HepG2 (cell line): ENCODE results near the gene NUDT1. TPM values are rescaled to one million over a fixed set of nuclear protein-coding genes. Genes with fewer than 3 reads are reported as not detected.

ENCODE experiments used
- ATAC-seq: fragments of 200-7000 bp; cut with Tn5 transposase; 3 replicates; pipeline ENCODE4 v1.9.1; 2020; ENCODE audit warnings: mild to moderate bottlenecking, moderate library complexity
- BruUV-seq: library from RNA; stranded (reverse); fragments of 400-500 nt; replicated peaks from 2 replicates; lab custom pipeline; 2021; lab: Mats Ljungman, UMichigan
- CTCF ChIA-PET: fragments of 300-600 bp; formaldehyde crosslinking; extraction: SDS; loops from one replicate; lab custom pipeline; 2021; ENCODE audit warnings: low total read pairs, inconsistent platforms, low intra/inter-chr PET ratio; lab: Yijun Ruan, JAX
- POLR2A ChIA-PET: fragments of 350-600 bp; sonication (Branson Sonifier 250); formaldehyde crosslinking; loops from one replicate; lab custom pipeline; 2020; ENCODE audit warnings: antibody characterized with exemption, inconsistent platforms; lab: Yijun Ruan, JAX
- DNase-seq: peaks from one replicate; pipeline ENCODE4 v3.0.0-alpha.2; 2015; ENCODE audit warnings: low spot score
- FAIRE-seq: peaks from 3 replicates; lab custom pipeline; 2011; peaks lifted over from hg19 to GRCh38; lab: Jason Lieb, UNC
- H2AFZ ChIP-seq: one replicate; pipeline ENCODE4 v1.6.1; 2011; ENCODE audit warnings: low read length, inconsistent platforms
- H3K27ac ChIP-seq: fragments of 300-600 bp; 3 replicates; pipeline ENCODE4 v1.8.0; 2011; ENCODE audit warnings: mixed run types, mild to moderate bottlenecking, mixed read lengths, low read length, inconsistent platforms; ENCODE audit not compliant: insufficient read depth; ENCODE audit errors: extremely low read length
- H3K27me3 ChIP-seq, 2 experiments: fragments of 200-600 bp in 1 of 2; 2 replicates in 1 of 2; 3 replicates in 1 of 2; pipeline versions ENCODE4 v1.6.0 to v1.8.0; 2011; ENCODE audit warnings: low read length in 2 of 2, mild to moderate bottlenecking in 2 of 2, moderate library complexity in 2 of 2, inconsistent platforms in 1 of 2; ENCODE audit not compliant: insufficient read depth in 2 of 2, control insufficient read depth in 1 of 2
- H3K36me3 ChIP-seq, 2 experiments: fragments of 200-600 bp in 1 of 2; replicated peaks in 1 of 2; 2 replicates in 1 of 2; 3 replicates in 1 of 2; pipeline versions ENCODE4 v1.5.1 to v1.8.0; 2011; ENCODE audit warnings: low read length in 2 of 2, inconsistent platforms in 1 of 2; ENCODE audit not compliant: insufficient read depth in 2 of 2, control insufficient read depth in 1 of 2
- H3K4me1 ChIP-seq: 2 replicates; pipeline ENCODE4 v1.5.1; 2012; ENCODE audit warnings: low read length, inconsistent platforms; ENCODE audit not compliant: insufficient read depth
- H3K4me2 ChIP-seq: 2 replicates; pipeline ENCODE4 v1.6.0; 2011; ENCODE audit warnings: low read depth, low read length, inconsistent platforms
- H3K4me3 ChIP-seq, 3 experiments: fragments of 200-600 bp in 1 of 3; sonication (generic), shearing (Covaris generic) in 1 of 3; replicated peaks in 1 of 3; 2 replicates each; pipeline ENCODE4 v1.5.1; 2011 to 2016; ENCODE audit warnings: low read length in 3 of 3, inconsistent platforms in 2 of 3, low read depth in 2 of 3, mild to moderate bottlenecking in 2 of 3, control low read depth in 1 of 3, mixed read lengths in 1 of 3; ENCODE audit not compliant: insufficient read depth in 1 of 3
- H3K79me2 ChIP-seq: one replicate; pipeline ENCODE4 v1.6.1; 2011; ENCODE audit warnings: low read length, inconsistent platforms; ENCODE audit not compliant: insufficient read depth
- H3K9ac ChIP-seq: 2 replicates; pipeline ENCODE4 v1.6.0; 2011; ENCODE audit warnings: mild to moderate bottlenecking, low read depth, low read length, inconsistent platforms; ENCODE audit not compliant: insufficient read depth
- H3K9me3 ChIP-seq: 2 replicates; pipeline ENCODE4 v1.5.1; 2012; ENCODE audit warnings: mild to moderate bottlenecking, low read length
- H4K20me1 ChIP-seq: 2 replicates; pipeline ENCODE4 v1.6.0; 2011; ENCODE audit warnings: inconsistent platforms, mild to moderate bottlenecking, low read length, moderate library complexity; ENCODE audit not compliant: insufficient read depth
- CTCF ChIP-seq: sonication (generic); formaldehyde crosslinking; IDR thresholded peaks from 2 replicates; pipeline ENCODE4 v1.5.0; 2020; ENCODE audit warnings: mild to moderate bottlenecking, missing genetic modification reagents, moderate library complexity
- DNMT1 ChIP-seq: sonication (generic); formaldehyde crosslinking; IDR thresholded peaks from 2 replicates; pipeline ENCODE4 v1.5.1; 2020; ENCODE audit warnings: mild to moderate bottlenecking, missing genetic modification reagents
- EED ChIP-seq: sonication (generic); formaldehyde crosslinking; IDR thresholded peaks from 2 replicates; pipeline ENCODE4 v1.5.0; 2020; ENCODE audit warnings: mild to moderate bottlenecking, missing genetic modification reagents
- MLX ChIP-seq: IDR thresholded peaks from 2 replicates; pipeline ENCODE4 v1.6.1; 2016
- NR2F6 ChIP-seq, 2 experiments: IDR thresholded peaks; 2 replicates each; pipeline ENCODE4 v1.6.1; 2016; ENCODE audit warnings: antibody characterized with exemption in 1 of 2, mild to moderate bottlenecking in 1 of 2
- RAD21 ChIP-seq: fragments of 450-650 bp; formaldehyde crosslinking; IDR thresholded peaks from 2 replicates; pipeline ENCODE4 v1.5.0; 2020; ENCODE audit warnings: mild to moderate bottlenecking
- SMC3 ChIP-seq: IDR thresholded peaks from 2 replicates; pipeline ENCODE4 v1.6.1; 2011; ENCODE audit warnings: low read length, improper control_type of control experiment
- ZNF546 ChIP-seq: sonication (generic); formaldehyde crosslinking; conservative IDR thresholded peaks from 2 replicates; pipeline ENCODE4 v1.8.1; 2023; ENCODE audit warnings: mild to moderate bottlenecking, missing genetic modification reagents
- WGBS: methylation state at CpG from one replicate; pipeline ENCODE4 v1.1.6; 2017; ENCODE audit warnings: low lambda C conversion rate; 5-methylcytosine and 5-hydroxymethylcytosine counted together
- in situ Hi-C: cut with HindIII; loops from 2 replicates; pipeline ENCODE4 v1.10.0; 2017; ENCODE audit warnings: low pct_unique_long_range_greater_than_20kb; ENCODE audit not compliant: extremely low pct_ligation_motif_present
- intact Hi-C: fragments of 100-400 bp; cut with micrococcal nuclease; formaldehyde crosslinking; loops from one replicate; pipeline ENCODE4 v1.10.0; 2022; ENCODE audit not compliant: unreplicated experiment
- polyA plus RNA-seq, 8 experiments: library from polyadenylated mRNA; depleted of rRNA in 3 of 8; stranded (reverse) in 7 of 8; unstranded in 1 of 8; fragments of >200 nt; fragmentation: Illumina TruSeq in 4 of 8; extraction: Trizol in 4 of 8; gene quantifications; 2 replicates each; pipeline versions ENCODE4 v1.2.1 to v1.2.3, GENCODE V29; 2011 to 2016; ENCODE audit warnings: low read depth in 4 of 8, missing spikeins in 1 of 8, mixed read lengths in 1 of 8; ENCODE audit not compliant: insufficient read depth in 1 of 8
- total RNA-seq, 5 experiments: library from RNA; depleted of rRNA; stranded (reverse); fragments of >200 nt; fragmentation: Illumina TruSeq; extraction: Trizol; gene quantifications; 2 replicates each; pipeline ENCODE4 v1.2.3, GENCODE V29; 2016; ENCODE audit warnings: low read depth in 1 of 5
- TF ChIP-seq, protein P1 (sequence below): sonication (generic); formaldehyde crosslinking; IDR thresholded peaks from 2 replicates; pipeline ENCODE4 v1.5.1; 2020; ENCODE audit warnings: mild to moderate bottlenecking, moderate library complexity, missing genetic modification reagents

NUDT1 gene
- total and polyA plus RNA-seq, 2 of the 13 experiments (the other 11 are each of a cell fraction or from before 2014, with no cell fraction given): 9.1 to 26.8 TPM

DNA sequence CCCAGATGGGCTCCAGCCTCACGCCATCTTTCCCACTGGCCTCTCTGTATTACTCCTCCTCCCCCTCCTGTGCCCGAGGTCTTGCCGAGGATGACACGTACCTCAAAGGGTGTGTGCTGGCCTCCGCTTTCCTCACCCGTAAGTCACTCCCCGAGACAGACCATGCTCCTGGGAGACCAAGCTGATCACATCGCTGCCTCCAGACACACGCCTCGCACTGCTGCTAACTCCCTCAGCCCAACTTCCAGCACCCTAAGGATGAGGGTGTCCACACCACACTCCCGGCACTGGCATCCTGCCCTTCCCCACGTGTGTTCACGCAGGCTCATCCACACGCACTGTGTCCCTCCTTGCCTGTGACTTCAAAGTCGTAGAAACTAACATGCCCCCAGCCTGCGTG, 33.3 kb upstream of the NUDT1 start:
- Histone ChIP-seq H3K79me2 (no peaks in the 10 kb centered on the region), H3K4me2 (no peak overlapping the region), H3K27ac (no peak overlapping the region), H3K9me3 (no peaks in the 10 kb centered on the region), H3K9ac (no peak overlapping the region), H3K4me1 (no peaks in the 10 kb centered on the region), H2AFZ (no peak overlapping the region), H3K27me3 (no peaks in the 10 kb centered on the region), H3K4me3 (no peak overlapping the region), H3K36me3 (peaks cover 24 to 85% of the 10 kb centered on the region in 2 experiments; a peak in 4 of 5 replicates), H4K20me1 (no peaks in the 10 kb centered on the region)
- no peak for TF ChIP-seq ZNF546 (CRISPR knock-in tag)
- ATAC-seq (no peak), DNase-seq (no peak), FAIRE-seq (no peak)
- WGBS: 94% methylated on average over 16 of the region's 16 CpGs
- no TSS peak for BruUV-seq
- POLR2A ChIA-PET: no interaction called here
- CTCF ChIA-PET: no interaction called here
- in situ Hi-C loops: loop anchor here (5.0 to 25.0 kb wide), 2 partner anchors 106 to 621 kb away; no protein-coding TSS in a partner anchor
- intact Hi-C loops: no loop called here

- Histone ChIP-seq H3K4me2 (no peak overlapping the region), H3K4me3 (no peak overlapping the region), H3K27me3 (no peaks in the 10 kb centered on the region), H3K27ac (no peak overlapping the region), H2AFZ (no peak overlapping the region), H4K20me1 (no peaks in the 10 kb centered on the region), H3K9ac (no peak overlapping the region), H3K9me3 (no peaks in the 10 kb centered on the region), H3K4me1 (no peaks in the 10 kb centered on the region), H3K79me2 (no peaks in the 10 kb centered on the region), H3K36me3 (peaks cover 26 to 85% of the 10 kb centered on the region in 2 experiments; a peak in 4 of 5 replicates)
- in situ Hi-C loops: loop anchor here (5.0 to 25.0 kb wide), 2 partner anchors 107 to 622 kb away; no protein-coding TSS in a partner anchor
- ChIA-PET CTCF (interaction anchor here (1.2 kb wide), 1 partner anchor 415 kb away, joined by 3 read pairs; no protein-coding TSS in a partner anchor), POLR2A (no interaction called here)
- intact Hi-C loops: no loop called here
- no peak for FAIRE-seq
- ATAC-seq: peak; percentile 86
- WGBS: 92% methylated on average over 9 of the region's 21 CpGs
- DNase-seq: peak; percentile 30
- BruUV-seq: no TSS peak
- TF ChIP-seq, protein P1, sequence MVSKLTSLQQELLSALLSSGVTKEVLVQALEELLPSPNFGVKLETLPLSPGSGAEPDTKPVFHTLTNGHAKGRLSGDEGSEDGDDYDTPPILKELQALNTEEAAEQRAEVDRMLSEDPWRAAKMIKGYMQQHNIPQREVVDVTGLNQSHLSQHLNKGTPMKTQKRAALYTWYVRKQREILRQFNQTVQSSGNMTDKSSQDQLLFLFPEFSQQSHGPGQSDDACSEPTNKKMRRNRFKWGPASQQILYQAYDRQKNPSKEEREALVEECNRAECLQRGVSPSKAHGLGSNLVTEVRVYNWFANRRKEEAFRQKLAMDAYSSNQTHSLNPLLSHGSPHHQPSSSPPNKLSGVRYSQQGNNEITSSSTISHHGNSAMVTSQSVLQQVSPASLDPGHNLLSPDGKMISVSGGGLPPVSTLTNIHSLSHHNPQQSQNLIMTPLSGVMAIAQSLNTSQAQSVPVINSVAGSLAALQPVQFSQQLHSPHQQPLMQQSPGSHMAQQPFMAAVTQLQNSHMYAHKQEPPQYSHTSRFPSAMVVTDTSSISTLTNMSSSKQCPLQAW (CRISPR knock-in tag): 0 out of 2 replicates have a peak, but pooled peaks have one; percentile 16
- TF ChIP-seq RAD21 (CRISPR knock-in tag): peak; percentile 87
- TF ChIP-seq DNMT1 (CRISPR knock-in tag): 0 out of 2 replicates have a peak, but pooled peaks have one; percentile 30
- 0 out of 2 replicates have a peak, but pooled peaks have one; percentile 28 for TF ChIP-seq EED (CRISPR knock-in tag)
- TF ChIP-seq CTCF (CRISPR knock-in tag): peak; percentile 92
- 0 out of 2 replicates have a peak, but pooled peaks have one; percentile 21 for TF ChIP-seq SMC3
- TF ChIP-seq MLX (CRISPR knock-in tag): no peak
- no peak for TF ChIP-seq NR2F6 (IDR thresholded peaks at IDR 0.05)
- 0 out of 2 replicates have a peak, but pooled peaks have one; percentile 21 for TF ChIP-seq NR2F6 (CRISPR knock-in tag; IDR thresholded peaks at IDR 0.05)
These were observed 32.7 kb upstream of the NUDT1 start for GRCh38 chr7:2209146-2209960.
